ENCODE measurements around the gene CHIT1. TPM values are rescaled to one million over a fixed set of nuclear protein-coding genes. Genes with fewer than 3 reads are reported as not detected.

The CHIT1 gene
- total RNA-seq, 1 donor from 2014 or later, result not detected

DNA sequence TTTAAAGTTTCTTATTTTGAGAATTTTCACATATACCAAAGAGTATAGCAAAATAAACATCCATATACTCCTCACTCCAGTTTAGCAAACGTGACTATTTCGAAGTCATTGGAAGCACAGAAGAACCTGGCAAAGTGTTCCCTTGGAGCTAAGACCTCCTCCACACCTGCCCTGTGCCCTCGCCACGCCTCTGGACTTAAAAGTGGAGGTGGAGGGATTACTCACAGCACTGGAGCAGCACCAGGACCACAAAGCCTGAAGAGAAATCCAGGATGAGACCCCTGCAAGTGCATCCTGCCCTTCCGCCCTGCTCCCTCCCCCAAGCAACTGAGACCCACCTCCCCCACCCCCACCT is 43.4 kb downstream of the CHIT1 start:
- Histone ChIP-seq H3K36me3 (ENCODE audit: insufficient read depth, low read length) (no peaks in the 10 kb centered on the region), H3K4me1 (ENCODE audit: insufficient read depth, low read length) (no peaks in the 10 kb centered on the region), H3K4me2 (ENCODE audit: low read length) (no peak overlapping the region), H3K27me3 (ENCODE audit: insufficient read depth, low read length) (no peaks in the 10 kb centered on the region), H3K9me3 (ENCODE audit: insufficient read depth, low read depth, low read length) (no peaks in the 10 kb centered on the region), H3K9ac (ENCODE audit: low read length) (no peak overlapping the region), H3K4me3 (ENCODE audit: insufficient read depth, low read depth, low read length) (no peak overlapping the region), H4K20me1 (ENCODE audit: insufficient read depth, low read length) (no peaks in the 10 kb centered on the region), H2AFZ (ENCODE audit: low read depth, low read length) (no peak overlapping the region), H3K79me2 (ENCODE audit: insufficient read depth, low read length) (no peaks in the 10 kb centered on the region), H3K27ac (ENCODE audit: low read depth, low read length) (no peak overlapping the region)
- H3K27me3 Mint-ChIP-seq (ENCODE audit: low read depth, unreplicated experiment), result peaks cover 20% of the 10 kb centered on the region
- no peaks in the 10 kb centered on the region for H3K36me3 Mint-ChIP-seq (ENCODE audit: low read depth, unreplicated experiment)
- no peak overlapping the region for H3K27ac Mint-ChIP-seq (ENCODE audit: unreplicated experiment)
- peaks cover 11% of the 10 kb centered on the region for H3K4me1 Mint-ChIP-seq (ENCODE audit: low read depth, unreplicated experiment)
- H3K9me3 Mint-ChIP-seq (ENCODE audit: unreplicated experiment), result no peaks in the 10 kb centered on the region
- DNase-seq (ENCODE audit: low read depth), result no peak
- TF ChIP-seq, protein P1, sequence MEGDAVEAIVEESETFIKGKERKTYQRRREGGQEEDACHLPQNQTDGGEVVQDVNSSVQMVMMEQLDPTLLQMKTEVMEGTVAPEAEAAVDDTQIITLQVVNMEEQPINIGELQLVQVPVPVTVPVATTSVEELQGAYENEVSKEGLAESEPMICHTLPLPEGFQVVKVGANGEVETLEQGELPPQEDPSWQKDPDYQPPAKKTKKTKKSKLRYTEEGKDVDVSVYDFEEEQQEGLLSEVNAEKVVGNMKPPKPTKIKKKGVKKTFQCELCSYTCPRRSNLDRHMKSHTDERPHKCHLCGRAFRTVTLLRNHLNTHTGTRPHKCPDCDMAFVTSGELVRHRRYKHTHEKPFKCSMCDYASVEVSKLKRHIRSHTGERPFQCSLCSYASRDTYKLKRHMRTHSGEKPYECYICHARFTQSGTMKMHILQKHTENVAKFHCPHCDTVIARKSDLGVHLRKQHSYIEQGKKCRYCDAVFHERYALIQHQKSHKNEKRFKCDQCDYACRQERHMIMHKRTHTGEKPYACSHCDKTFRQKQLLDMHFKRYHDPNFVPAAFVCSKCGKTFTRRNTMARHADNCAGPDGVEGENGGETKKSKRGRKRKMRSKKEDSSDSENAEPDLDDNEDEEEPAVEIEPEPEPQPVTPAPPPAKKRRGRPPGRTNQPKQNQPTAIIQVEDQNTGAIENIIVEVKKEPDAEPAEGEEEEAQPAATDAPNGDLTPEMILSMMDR (IDR thresholded peaks at IDR 0.05; ENCODE audit: insufficient read depth, low read depth, low read length), result no peak
- TF ChIP-seq EZH2 (IDR thresholded peaks at IDR 0.05; ENCODE audit: insufficient read depth, low read length), result no peak
- FAIRE-seq, result no peak
- H3K4me3 Mint-ChIP-seq (ENCODE audit: unreplicated experiment), result no peak overlapping the region

DNA sequence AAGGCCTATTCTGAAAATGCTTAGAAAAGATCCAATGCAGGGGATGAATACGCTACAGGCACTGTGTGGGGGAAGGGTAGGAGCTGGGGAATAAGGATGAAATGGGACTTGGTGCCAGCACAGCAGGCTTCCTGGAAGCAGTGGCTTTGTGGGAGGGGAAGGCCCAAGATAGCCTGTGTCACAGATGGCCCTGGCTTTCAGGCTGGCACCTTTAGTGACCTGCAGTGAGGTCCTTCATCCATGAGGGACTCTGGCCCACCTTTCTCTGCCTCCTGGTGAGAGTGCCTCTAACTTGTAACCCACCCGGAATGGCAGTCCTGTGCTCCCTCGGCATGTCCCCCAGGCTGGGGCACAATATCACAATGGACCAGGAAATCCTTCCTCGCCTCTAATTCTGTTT is 43.9 kb downstream of the CHIT1 start:
- H3K4me3 Mint-ChIP-seq (ENCODE audit: unreplicated experiment), result no peak overlapping the region
- H3K9me3 ChIP-seq (ENCODE audit: insufficient read depth, low read depth, low read length), result no peaks in the 10 kb centered on the region

DNA sequence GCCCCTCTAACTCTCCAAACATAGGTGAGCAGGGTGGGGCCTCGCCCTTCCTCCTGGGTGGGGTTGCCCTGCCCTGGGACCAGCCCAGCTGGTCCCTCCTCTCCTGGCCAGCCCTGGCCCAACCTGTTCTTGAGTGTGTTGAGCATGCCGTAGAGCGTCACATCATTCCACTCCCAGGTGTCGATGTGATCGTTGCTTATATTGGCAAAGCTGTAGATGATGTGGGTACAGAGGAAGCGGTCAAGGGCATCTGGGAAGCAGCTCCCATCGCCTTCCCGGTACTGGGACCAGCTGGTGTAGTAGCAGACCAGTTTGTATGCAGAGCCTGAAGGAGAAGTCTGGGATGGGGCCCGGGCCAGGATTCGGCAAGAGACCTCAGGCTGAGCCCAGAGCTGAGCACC is 44.4 kb downstream of the CHIT1 start:
- H3K79me2 ChIP-seq (ENCODE audit: insufficient read depth, low read length), result no peaks in the 10 kb centered on the region
- H2AFZ ChIP-seq (ENCODE audit: low read depth, low read length), result no peak overlapping the region
- H3K9ac ChIP-seq (ENCODE audit: low read length), result no peak overlapping the region
- H3K9me3 ChIP-seq (ENCODE audit: insufficient read depth, low read depth, low read length), result no peaks in the 10 kb centered on the region
- H3K36me3 ChIP-seq (ENCODE audit: insufficient read depth, low read length), result no peaks in the 10 kb centered on the region
- no peaks in the 10 kb centered on the region for H3K4me1 ChIP-seq (ENCODE audit: insufficient read depth, low read length)
- peaks cover 24% of the 10 kb centered on the region for H3K27me3 Mint-ChIP-seq (ENCODE audit: low read depth, unreplicated experiment)
- no peak overlapping the region for H3K4me3 ChIP-seq (ENCODE audit: insufficient read depth, low read depth, low read length)
- H3K9me3 Mint-ChIP-seq (ENCODE audit: unreplicated experiment), result no peaks in the 10 kb centered on the region
- DNase-seq (ENCODE audit: low read depth) (no peak), FAIRE-seq (no peak)
- H3K4me1 Mint-ChIP-seq (ENCODE audit: low read depth, unreplicated experiment), result peaks cover 11% of the 10 kb centered on the region
- no peaks in the 10 kb centered on the region for H3K27me3 ChIP-seq (ENCODE audit: insufficient read depth, low read length)
- no peak overlapping the region for H3K27ac Mint-ChIP-seq (ENCODE audit: unreplicated experiment)
- H4K20me1 ChIP-seq (ENCODE audit: insufficient read depth, low read length), result no peaks in the 10 kb centered on the region
- no peaks in the 10 kb centered on the region for H3K36me3 Mint-ChIP-seq (ENCODE audit: low read depth, unreplicated experiment)
- H3K4me3 Mint-ChIP-seq (ENCODE audit: unreplicated experiment), result no peak overlapping the region
- TF ChIP-seq, protein P1 (IDR thresholded peaks at IDR 0.05; ENCODE audit: insufficient read depth, low read depth, low read length), result no peak
- no peak for TF ChIP-seq EZH2 (IDR thresholded peaks at IDR 0.05; ENCODE audit: insufficient read depth, low read length)
- H3K27ac ChIP-seq (ENCODE audit: low read depth, low read length), result no peak overlapping the region
- no peak overlapping the region for H3K4me2 ChIP-seq (ENCODE audit: low read length)

More for the DNA sequence above, 43.9 kb downstream of the CHIT1 start:
- Mint-ChIP-seq H3K27me3 (ENCODE audit: low read depth, unreplicated experiment) (peaks cover 24% of the 10 kb centered on the region), H3K36me3 (ENCODE audit: low read depth, unreplicated experiment) (no peaks in the 10 kb centered on the region), H3K4me1 (ENCODE audit: low read depth, unreplicated experiment) (peaks cover 11% of the 10 kb centered on the region), H3K9me3 (ENCODE audit: unreplicated experiment) (no peaks in the 10 kb centered on the region), H3K27ac (ENCODE audit: unreplicated experiment) (no peak overlapping the region)
- Histone ChIP-seq H3K4me3 (ENCODE audit: insufficient read depth, low read depth, low read length) (no peak overlapping the region), H2AFZ (ENCODE audit: low read depth, low read length) (no peak overlapping the region), H4K20me1 (ENCODE audit: insufficient read depth, low read length) (no peaks in the 10 kb centered on the region), H3K4me1 (ENCODE audit: insufficient read depth, low read length) (no peaks in the 10 kb centered on the region), H3K9ac (ENCODE audit: low read length) (no peak overlapping the region), H3K79me2 (ENCODE audit: insufficient read depth, low read length) (no peaks in the 10 kb centered on the region), H3K4me2 (ENCODE audit: low read length) (no peak overlapping the region), H3K36me3 (ENCODE audit: insufficient read depth, low read length) (no peaks in the 10 kb centered on the region), H3K27ac (ENCODE audit: low read depth, low read length) (no peak overlapping the region), H3K27me3 (ENCODE audit: insufficient read depth, low read length) (no peaks in the 10 kb centered on the region)
- FAIRE-seq (no peak), DNase-seq (ENCODE audit: low read depth) (no peak)
- TF ChIP-seq EZH2 (IDR thresholded peaks at IDR 0.05; ENCODE audit: insufficient read depth, low read length), result no peak
- TF ChIP-seq, protein P1 (IDR thresholded peaks at IDR 0.05; ENCODE audit: insufficient read depth, low read depth, low read length), result no peak

Data from astrocyte (in vitro differentiated cells and primary cell).